ENCODE data around the gene CISD2.

- TF ChIP-seq RARB (CRISPR knock-in tag; IDR thresholded peaks at IDR 0.05): no peak
- TF ChIP-seq ZFP3 (CRISPR knock-in tag; IDR thresholded peaks at IDR 0.05): no peak
- TF ChIP-seq CREB5 (CRISPR knock-in tag; IDR thresholded peaks at IDR 0.05; ENCODE audit: low read depth): no peak
- no peak for TF ChIP-seq ZNF8 (CRISPR knock-in tag; IDR thresholded peaks at IDR 0.05)
- no peak for TF ChIP-seq BACH2 (CRISPR knock-in tag; IDR thresholded peaks at IDR 0.05; ENCODE audit: borderline replicate concordance)
- no peak for TF ChIP-seq OSR1 (CRISPR knock-in tag; IDR thresholded peaks at IDR 0.05)
Measured at GRCh38 chr4:102918859-102919258, 50.1 kb downstream of the CISD2 start.

Measured in SK-N-SH treated with all-trans-retinoic acid at 6 μM for 48 hours (cell line).